Esophagus squamous epithelium (tissue), 5 donors: ENCODE data around the gene MED12. TPM values are rescaled to one million over a fixed set of nuclear protein-coding genes. Genes with fewer than 3 reads are reported as not detected.

ENCODE experiments used
- DNase-seq: peaks from one replicate; lab custom pipeline; 2025; lab: John Stamatoyannopoulos, UW
- H3K27ac ChIP-seq, 4 donors: fragments of 200-600 bp; sonication (generic); one replicate each; pipeline ENCODE4 v1.5.1; 2016 to 2019; ENCODE audit warnings: mild to moderate bottlenecking in 1 of 4
- H3K27me3 ChIP-seq, 4 donors: fragments of 200-600 bp; sonication (generic); 1 replicate in 3 of 4; 2 replicates in 1 of 4; pipeline versions ENCODE4 v1.5.1 to v1.6.0; 2017 to 2021; ENCODE audit warnings: antibody characterized with exemption in 1 of 4
- H3K36me3 ChIP-seq, 3 donors: fragments of 200-600 bp; sonication (generic); one replicate each; pipeline ENCODE4 v1.5.1; 2016 to 2019
- H3K4me1 ChIP-seq, 3 donors: fragments of 200-600 bp; sonication (generic); one replicate each; pipeline ENCODE4 v1.5.1; 2017 to 2019
- H3K4me3 ChIP-seq, 4 donors: fragments of 200-600 bp; sonication (generic); 1 replicate in 3 of 4; 2 replicates in 1 of 4; pipeline ENCODE4 v1.5.1; 2016 to 2019; ENCODE audit warnings: mild to moderate bottlenecking in 2 of 4, moderate library complexity in 1 of 4
- H3K9me3 ChIP-seq, 3 donors: fragments of 200-600 bp; sonication (generic); one replicate each; pipeline ENCODE4 v1.5.1; 2016 to 2019
- CTCF ChIP-seq, 6 experiments: fragments of 450-650 bp in 4 of 6; fragments of 200-600 bp in 2 of 6; sonication (generic) in 2 of 6; IDR thresholded peaks; one replicate each; pipeline ENCODE4 v1.5.1; 2016 to 2019; ENCODE audit warnings: antibody characterized with exemption in 6 of 6, mild to moderate bottlenecking in 4 of 6, moderate library complexity in 4 of 6
- POLR2A ChIP-seq, 4 donors: fragments of 450-650 bp; IDR thresholded peaks; one replicate each; pipeline ENCODE4 v1.6.1; 2017; ENCODE audit warnings: antibody characterized with exemption in 4 of 4, mild to moderate bottlenecking in 4 of 4, moderate library complexity in 3 of 4
- WGBS, 2 donors: methylation state at CpG; one replicate each; pipeline ENCODE4 v1.1.5; 2018; 5-methylcytosine and 5-hydroxymethylcytosine counted together
- intact Hi-C: fragments of 100-400 bp; cut with DNase I; formaldehyde crosslinking; loops from one replicate; pipeline ENCODE4 v1.15.0; 2022
- total RNA-seq, 4 donors: library from RNA; depleted of rRNA; stranded (reverse); fragments of >200 nt; gene quantifications; one replicate each; pipeline ENCODE4 v1.1.0, GENCODE V29; 2016
- donor health status: DM: yes; HTN: yes; CAD: no.

The MED12 gene
- total RNA-seq, 4 donors from 2014 or later: 19.9 to 34.0 (median 24.3) TPM

DNA sequence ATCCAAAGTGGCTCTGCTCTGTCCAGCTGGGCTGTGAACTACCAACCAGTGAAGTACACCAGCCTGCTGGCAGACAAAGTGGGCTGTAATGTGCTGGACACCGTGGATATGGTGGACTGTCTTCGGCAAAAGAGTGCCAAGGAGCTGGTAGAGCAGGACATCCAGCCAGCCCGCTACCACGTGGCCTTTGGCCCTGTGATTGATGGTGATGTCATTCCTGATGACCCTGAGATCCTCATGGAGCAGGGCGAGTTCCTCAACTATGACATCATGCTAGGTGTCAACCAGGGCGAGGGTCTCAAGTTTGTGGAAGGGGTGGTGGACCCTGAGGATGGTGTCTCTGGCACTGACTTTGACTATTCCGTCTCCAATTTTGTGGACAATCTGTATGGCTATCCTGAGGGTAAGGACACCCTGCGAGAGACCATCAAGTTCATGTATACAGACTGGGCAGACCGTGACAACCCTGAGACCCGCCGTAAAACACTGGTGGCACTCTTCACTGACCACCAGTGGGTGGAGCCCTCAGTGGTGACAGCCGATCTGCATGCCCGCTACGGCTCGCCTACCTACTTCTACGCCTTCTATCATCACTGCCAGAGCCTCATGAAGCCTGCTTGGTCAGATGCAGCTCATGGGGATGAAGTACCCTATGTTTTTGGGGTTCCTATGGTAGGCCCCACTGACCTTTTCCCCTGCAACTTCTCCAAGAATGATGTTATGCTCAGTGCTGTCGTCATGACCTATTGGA lies 48.8 kb downstream of the MED12 start:
- no peaks in the 10 kb centered on the region for H3K4me1 ChIP-seq
- no peaks in the 10 kb centered on the region for H3K27me3 ChIP-seq
- H3K36me3 ChIP-seq: no peaks in the 10 kb centered on the region
- no peak for DNase-seq
- no peak overlapping the region for H3K27ac ChIP-seq
- WGBS, 2 donors: 87 to 100% methylated on average over 1 to 11 of the region's 17 CpGs
- no peak overlapping the region for H3K4me3 ChIP-seq
- no peaks in the 10 kb centered on the region for H3K9me3 ChIP-seq
- TF ChIP-seq CTCF (IDR thresholded peaks at IDR 0.05) (no peak), POLR2A (IDR thresholded peaks at IDR 0.05) (no peak)
- intact Hi-C loops: loop anchor here (10.0 kb wide), 1 partner anchor 182 kb away; no protein-coding TSS in a partner anchor

GRCh38 chrX:71168134-71168533 lies 49.7 kb downstream of the MED12 start:
- 82 to 92% methylated on average over 5 of the region's 8 CpGs for WGBS, 2 donors
- no peak overlapping the region for H3K27ac ChIP-seq
- H3K4me1 ChIP-seq: no peaks in the 10 kb centered on the region
- no peaks in the 10 kb centered on the region for H3K27me3 ChIP-seq
- no peak for TF ChIP-seq POLR2A (IDR thresholded peaks at IDR 0.05)
- no peak for TF ChIP-seq CTCF (IDR thresholded peaks at IDR 0.05)
- intact Hi-C loops: loop anchor here (10.0 kb wide), 1 partner anchor 183 kb away; no protein-coding TSS in a partner anchor
- no peaks in the 10 kb centered on the region for H3K9me3 ChIP-seq
- no peak overlapping the region for H3K4me3 ChIP-seq
- no peak for DNase-seq
- H3K36me3 ChIP-seq: no peaks in the 10 kb centered on the region

- WGBS, 2 donors: 80 to 90% methylated on average over 1 to 11 of the region's 22 CpGs
- DNase-seq: no peak
- intact Hi-C loops: loop anchor here (10.0 kb wide), 1 partner anchor 185 kb away; no protein-coding TSS in a partner anchor
Measured at GRCh38 chrX:71169586-71169985, 51.2 kb downstream of the MED12 start.

GRCh38 chrX:71170660-71171059 lies 52.3 kb downstream of the MED12 start:
- no peak for DNase-seq
- Histone ChIP-seq H3K27me3 (no peaks in the 10 kb centered on the region), H3K4me1 (no peaks in the 10 kb centered on the region), H3K4me3 (no peak overlapping the region), H3K9me3 (no peaks in the 10 kb centered on the region), H3K27ac (no peak overlapping the region), H3K36me3 (no peaks in the 10 kb centered on the region)
- intact Hi-C loops: no loop called here
- no peak for TF ChIP-seq CTCF (IDR thresholded peaks at IDR 0.05)
- no peak for TF ChIP-seq POLR2A (IDR thresholded peaks at IDR 0.05)
- 57 to 100% methylated on average over 3 to 5 of the region's 5 CpGs for WGBS, 2 donors

More at GRCh38 chrX:71169586-71169985, 51.2 kb downstream of the MED12 start:
- H3K27me3 ChIP-seq: no peaks in the 10 kb centered on the region
- no peaks in the 10 kb centered on the region for H3K36me3 ChIP-seq
- H3K4me1 ChIP-seq: no peaks in the 10 kb centered on the region
- no peak overlapping the region for H3K4me3 ChIP-seq
- H3K27ac ChIP-seq: no peak overlapping the region
- TF ChIP-seq POLR2A (IDR thresholded peaks at IDR 0.05): no peak
- TF ChIP-seq CTCF (IDR thresholded peaks at IDR 0.05): no peak
- no peaks in the 10 kb centered on the region for H3K9me3 ChIP-seq

- Histone ChIP-seq H3K27me3 (no peaks in the 10 kb centered on the region), H3K27ac (no peak overlapping the region), H3K36me3 (no peaks in the 10 kb centered on the region), H3K4me1 (no peaks in the 10 kb centered on the region), H3K9me3 (no peaks in the 10 kb centered on the region), H3K4me3 (no peak overlapping the region)
- DNase-seq: no peak
- TF ChIP-seq CTCF (IDR thresholded peaks at IDR 0.05) (no peak), POLR2A (IDR thresholded peaks at IDR 0.05) (no peak)
- intact Hi-C loops: no loop called here
- 56 to 84% methylated on average over 5 to 10 of the region's 12 CpGs for WGBS, 2 donors
Measured at GRCh38 chrX:71171110-71171801, 52.9 kb downstream of the MED12 start.
